Measurements from ENCODE around the gene GPX6. TPM values are rescaled to one million over a fixed set of nuclear protein-coding genes. Genes with fewer than 3 reads are reported as not detected.

GPX6 gene
- total and polyA plus RNA-seq, 2 of the 13 experiments (the other 11 are each of a cell fraction or from before 2014, with no cell fraction given) = not detected

GRCh38 chr6:28488916-28489365, 26.7 kb downstream of the GPX6 start (continued):
- no peak for TF ChIP-seq ZMAT5 (CRISPR knock-in tag; IDR thresholded peaks at IDR 0.05; ENCODE audit: borderline replicate concordance, low read depth)
- 0 out of 2 replicates have a peak, but pooled peaks have one; percentile 63 for TF ChIP-seq SMAD3 (CRISPR knock-in tag; IDR thresholded peaks at IDR 0.05)
- TF ChIP-seq PCBP2 (optimal IDR thresholded peaks at IDR 0.05; ENCODE audit: low read depth, low read length, poor library complexity, severe bottlenecking) = no peak
- TF ChIP-seq ZFP41 (CRISPR knock-in tag; IDR thresholded peaks at IDR 0.05; ENCODE audit: borderline replicate concordance) = no peak
- TF ChIP-seq HNF1A (IDR thresholded peaks at IDR 0.05; ENCODE audit: low read depth) = peak; percentile 43; the same call in 1 of the 2 replicates
- TF ChIP-seq HNF1A (CRISPR knock-in tag; IDR thresholded peaks at IDR 0.05; ENCODE audit: borderline replicate concordance) = no peak
- TF ChIP-seq ZNF234 (CRISPR knock-in tag; conservative IDR thresholded peaks at IDR 0.05) = no peak
- no peak for TF ChIP-seq STAT5B (CRISPR knock-in tag; IDR thresholded peaks at IDR 0.05)
- no peak for TF ChIP-seq MXI1 (IDR thresholded peaks at IDR 0.05; ENCODE audit: borderline replicate concordance, low read depth, low read length)
- no peak for TF ChIP-seq ZNF468 (CRISPR knock-in tag; IDR thresholded peaks at IDR 0.05)
- no peak for TF ChIP-seq ZNF33B (CRISPR knock-in tag; IDR thresholded peaks at IDR 0.05)
- TF ChIP-seq E2F2 (CRISPR knock-in tag; IDR thresholded peaks at IDR 0.05; ENCODE audit: borderline replicate concordance) = no peak
- TF ChIP-seq HBP1 (CRISPR knock-in tag; IDR thresholded peaks at IDR 0.05; ENCODE audit: low read depth) = no peak
- TF ChIP-seq KLF16 (CRISPR knock-in tag; IDR thresholded peaks at IDR 0.05) = peak in 1 of 2 experiments; percentile 45; a peak in 1 of 4 replicates
- no peak for TF ChIP-seq ZNF292 (CRISPR knock-in tag; IDR thresholded peaks at IDR 0.05; ENCODE audit: borderline replicate concordance, low read depth)
- no peak for TF ChIP-seq DRAP1 (CRISPR knock-in tag; IDR thresholded peaks at IDR 0.05)
- TF ChIP-seq ZFY (CRISPR knock-in tag; IDR thresholded peaks at IDR 0.05) = 0 out of 2 replicates have a peak, but pooled peaks have one; percentile 27
- TF ChIP-seq RFX1 (IDR thresholded peaks at IDR 0.05) = no peak
- TF ChIP-seq PRPF4 (IDR thresholded peaks at IDR 0.05; ENCODE audit: low read depth, low read length, poor library complexity, severe bottlenecking) = peak; percentile 72
- no peak for TF ChIP-seq ZNF530 (CRISPR knock-in tag; IDR thresholded peaks at IDR 0.05; ENCODE audit: low read depth)
- peak; percentile 56; the same call in 1 of the 2 replicates for TF ChIP-seq NFIC (IDR thresholded peaks at IDR 0.05; ENCODE audit: low read length)
- no peak for TF ChIP-seq HOXA9 (CRISPR knock-in tag; IDR thresholded peaks at IDR 0.05; ENCODE audit: borderline replicate concordance)
- no peak for TF ChIP-seq MAZ (IDR thresholded peaks at IDR 0.05; ENCODE audit: borderline replicate concordance, low read depth, low read length)
- TF ChIP-seq MAZ (CRISPR knock-in tag; IDR thresholded peaks at IDR 0.05; ENCODE audit: low read depth) = no peak
